Motor neuron (in vitro differentiated cells): ENCODE measurements around the gene EMX1. TPM values are rescaled to one million over a fixed set of nuclear protein-coding genes. Genes with fewer than 3 reads are reported as not detected.
A peak's percentile ranks its signal among the peaks of the same experiment; 100 is the strongest.

Experiments
- ATAC-seq, 8 experiments: fragments of 200-7000 bp; cut with Tn5 transposase; replicated peaks in 6 of 8; 2 replicates each; pipeline ENCODE4 v1.8.0; 2021; ENCODE audit warnings: mild to moderate bottlenecking in 8 of 8, moderate library complexity in 8 of 8
- H3K27ac ChIP-seq, 2 donors: fragments of 250-450 bp; sonication (Bioruptor Pico); 2 replicates each; pipeline ENCODE4 v1.9.0; 2021; ENCODE audit warnings: antibody characterized with exemption in 2 of 2, mild to moderate bottlenecking in 2 of 2, moderate library complexity in 1 of 2
- H3K4me1 ChIP-seq, 2 donors: fragments of 250-450 bp; sonication (Bioruptor Pico); replicated peaks in 1 of 2; 2 replicates each; pipeline ENCODE4 v1.6.1; 2021; ENCODE audit warnings: antibody characterized with exemption in 2 of 2, mild to moderate bottlenecking in 2 of 2, moderate library complexity in 1 of 2
- H3K4me3 ChIP-seq, 5 donors: fragments of 250-450 bp; sonication (Bioruptor Pico); 2 replicates each; pipeline ENCODE4 v1.9.0; 2021; ENCODE audit warnings: antibody characterized with exemption in 5 of 5, mild to moderate bottlenecking in 5 of 5, moderate library complexity in 4 of 5
- WGBS, 10 experiments: fragments of 450-650 bp; shearing (Covaris generic); methylation state at CpG; one replicate each; pipeline ENCODE4 v1.0.0; 2022; 5-methylcytosine and 5-hydroxymethylcytosine counted together
- in situ Hi-C, 9 experiments: fragments of 400-800 bp; cut with MboI; loops; one replicate each; pipeline ENCODE4 v1.15.0; 2021; ENCODE audit warnings: low sequenced_read_pairs in 9 of 9, low pct_unique_long_range_greater_than_20kb in 2 of 9; ENCODE audit not compliant: unreplicated experiment in 9 of 9
- total RNA-seq, 8 experiments: library from RNA; unstranded; fragments of 300-600 nt; gene quantifications; 2 replicates each; pipeline versions ENCODE4 v1.2.3 to v1.2.4, GENCODE V29; 2022

EMX1 gene
- total RNA-seq, 8 experiments from 2014 or later = 0.11 to 2.6 (median 0.62) TPM

- peak overlapping the region in 2 of 5 donors; percentile 5 for H3K4me3 ChIP-seq
- in situ Hi-C loops = loop anchor here in 1 of 9 experiments (25.0 kb wide), 1 partner anchor 267 kb away; no protein-coding TSS in a partner anchor
- no peak overlapping the region for H3K27ac ChIP-seq
- 0 to 11% (median 1%) methylated on average over 5 to 27 of the region's 77 CpGs; no CpG with 5 or more reads in 5 of the 10 experiments for WGBS, 10 experiments
- ATAC-seq = peak in 2 of 8 experiments; percentile 14 to 18
- peaks cover 12 to 31% of the 10 kb centered on the region in 2 donors for H3K4me1 ChIP-seq
Measured at GRCh38 chr2:72920318-72921087, 3.2 kb downstream of the EMX1 start.

GRCh38 chr2:72921088-72921851 lies 4.0 kb downstream of the EMX1 start:
- 0 to 60% (median 20%) methylated on average over 1 to 9 of the region's 15 CpGs; no CpG with 5 or more reads in 5 of the 10 experiments for WGBS, 10 experiments
- H3K4me3 ChIP-seq = no peak overlapping the region
- no peak for ATAC-seq
- H3K4me1 ChIP-seq = peaks cover 10 to 27% of the 10 kb centered on the region in 2 donors
- no peak overlapping the region for H3K27ac ChIP-seq
- in situ Hi-C loops = loop anchor here in 1 of 9 experiments (25.0 kb wide), 1 partner anchor 266 kb away; no protein-coding TSS in a partner anchor

GRCh38 chr2:72921853-72922252 lies 4.5 kb downstream of the EMX1 start:
- 57 to 100% (median 60%) methylated on average over 1 of the region's 1 CpG; no CpG with 5 or more reads in 6 of the 10 experiments for WGBS, 10 experiments
- H3K27ac ChIP-seq = no peak overlapping the region
- H3K4me1 ChIP-seq = peaks cover 7 to 27% of the 10 kb centered on the region in 2 donors
- H3K4me3 ChIP-seq = no peak overlapping the region
- in situ Hi-C loops = loop anchor here in 1 of 9 experiments (25.0 kb wide), 1 partner anchor 265 kb away; no protein-coding TSS in a partner anchor
- ATAC-seq = no peak

GRCh38 chr2:72923833-72924352 lies 6.6 kb downstream of the EMX1 start:
- WGBS, 10 experiments = 0 to 13% (median 4%) methylated on average over 1 to 23 of the region's 36 CpGs; no CpG with 5 or more reads in 5 of the 10 experiments
- peak in 4 of 8 experiments; percentile 28 to 89 (median 62) for ATAC-seq
- no peak overlapping the region for H3K4me3 ChIP-seq
- H3K4me1 ChIP-seq = peaks cover 3 to 16% of the 10 kb centered on the region in 2 donors
- in situ Hi-C loops = loop anchor here in 1 of 9 experiments (25.0 kb wide), 1 partner anchor 263 kb away; no protein-coding TSS in a partner anchor
- H3K27ac ChIP-seq = no peak overlapping the region

- ATAC-seq = peak in 6 of 8 experiments; percentile 8 to 80 (median 76)
- H3K4me1 ChIP-seq = peaks cover 3 to 16% of the 10 kb centered on the region in 2 donors
- WGBS, 10 experiments = 0 to 24% (median 10%) methylated on average over 3 to 21 of the region's 61 CpGs; no CpG with 5 or more reads in 1 of the 10 experiments
- no peak overlapping the region for H3K27ac ChIP-seq
- H3K4me3 ChIP-seq = peak overlapping the region in 2 of 5 donors; percentile 4 to 8
- in situ Hi-C loops = loop anchor here in 1 of 9 experiments (25.0 kb wide), 1 partner anchor 263 kb away; no protein-coding TSS in a partner anchor
Measured at GRCh38 chr2:72924353-72925240, 7.3 kb downstream of the EMX1 start.

GRCh38 chr2:72925328-72925943 lies 8.1 kb downstream of the EMX1 start:
- peaks cover under 1 to 11% of the 10 kb centered on the region in 2 donors for H3K4me1 ChIP-seq
- no peak for ATAC-seq
- H3K27ac ChIP-seq = no peak overlapping the region
- in situ Hi-C loops = no loop called here
- no peak overlapping the region for H3K4me3 ChIP-seq
- WGBS, 10 experiments = 0 to 14% (median 6%) methylated on average over 2 to 23 of the region's 26 CpGs; no CpG with 5 or more reads in 2 of the 10 experiments

GRCh38 chr2:72926368-72926767 lies 9.0 kb downstream of the EMX1 start:
- in situ Hi-C loops = no loop called here

GRCh38 chr2:72926811-72927465 lies 9.6 kb downstream of the EMX1 start:
- no peak overlapping the region for H3K4me3 ChIP-seq

More at GRCh38 chr2:72926368-72926767, 9.0 kb downstream of the EMX1 start:
- no peak overlapping the region for H3K27ac ChIP-seq
- 0 to 29% (median 12%) methylated on average over 1 to 4 of the region's 4 CpGs; no CpG with 5 or more reads in 2 of the 10 experiments for WGBS, 10 experiments
- ATAC-seq = no peak
- peaks cover 0 to 11% of the 10 kb centered on the region in 2 donors for H3K4me1 ChIP-seq
- H3K4me3 ChIP-seq = no peak overlapping the region

GRCh38 chr2:72927619-72928550 lies 10.6 kb downstream of the EMX1 start:
- in situ Hi-C loops = no loop called here
- 38 to 80% (median 68%) methylated on average over 1 to 8 of the region's 8 CpGs; no CpG with 5 or more reads in 1 of the 10 experiments for WGBS, 10 experiments
- Histone ChIP-seq H3K4me1 (peaks cover 0 to 11% of the 10 kb centered on the region in 2 donors), H3K27ac (no peak overlapping the region), H3K4me3 (no peak overlapping the region)
- ATAC-seq = no peak

More at GRCh38 chr2:72926811-72927465, 9.6 kb downstream of the EMX1 start:
- no peak overlapping the region for H3K27ac ChIP-seq
- in situ Hi-C loops = no loop called here
- WGBS, 10 experiments = 20 to 74% (median 55%) methylated on average over 2 to 6 of the region's 6 CpGs
- peaks cover 0 to 11% of the 10 kb centered on the region in 2 donors for H3K4me1 ChIP-seq
- no peak for ATAC-seq

GRCh38 chr2:72929010-72929409 lies 11.7 kb downstream of the EMX1 start:
- in situ Hi-C loops = no loop called here
- H3K4me3 ChIP-seq = no peak overlapping the region
- peaks cover 0 to 11% of the 10 kb centered on the region in 2 donors for H3K4me1 ChIP-seq
- H3K27ac ChIP-seq = no peak overlapping the region
- 60 to 100% (median 100%) methylated on average over 1 of the region's 1 CpG; no CpG with 5 or more reads in 5 of the 10 experiments for WGBS, 10 experiments
- no peak for ATAC-seq
